GM06990 (cell line): ENCODE data around the gene HS6ST3.

ENCODE experiments used
- DNase-seq: peaks from one replicate; pipeline ENCODE4 v3.0.0-alpha.2; 2011; ENCODE audit not compliant: insufficient read length; ENCODE audit errors: extremely low read depth
- H3K27me3 ChIP-seq: replicated peaks from 2 replicates; pipeline ENCODE4 v1.6.0; 2011; ENCODE audit warnings: low read length; ENCODE audit not compliant: control insufficient read depth, insufficient read depth
- H3K36me3 ChIP-seq: 2 replicates; pipeline ENCODE4 v1.5.1; 2011; ENCODE audit warnings: low read length; ENCODE audit not compliant: control insufficient read depth, insufficient read depth
- H3K4me3 ChIP-seq: replicated peaks from 2 replicates; pipeline ENCODE4 v1.5.1; 2011; ENCODE audit warnings: low read depth, mild to moderate bottlenecking, control low read depth, low read length
- CTCF ChIP-seq: IDR thresholded peaks from 2 replicates; pipeline ENCODE4 v1.5.1; 2011; ENCODE audit warnings: low read length, control low read depth, mild to moderate bottlenecking, inconsistent platforms; ENCODE audit not compliant: insufficient read depth, poor library complexity, severe bottlenecking

Gene HS6ST3

GRCh38 chr13:96391606-96392005 is 301.7 kb downstream of the HS6ST3 start:
- Histone ChIP-seq H3K27me3 (no peaks in the 10 kb centered on the region), H3K4me3 (no peak overlapping the region), H3K36me3 (no peaks in the 10 kb centered on the region)
- TF ChIP-seq CTCF = no peak
- no peak for DNase-seq

GRCh38 chr13:96397807-96398206 is 307.9 kb downstream of the HS6ST3 start:
- Histone ChIP-seq H3K36me3 (no peaks in the 10 kb centered on the region), H3K27me3 (no peaks in the 10 kb centered on the region), H3K4me3 (no peak overlapping the region)
- no peak for DNase-seq
- no peak for TF ChIP-seq CTCF

GRCh38 chr13:96398486-96398885 is 308.6 kb downstream of the HS6ST3 start:
- Histone ChIP-seq H3K36me3 (no peaks in the 10 kb centered on the region), H3K4me3 (no peak overlapping the region), H3K27me3 (no peaks in the 10 kb centered on the region)
- TF ChIP-seq CTCF = no peak
- DNase-seq = no peak

GRCh38 chr13:96403241-96403640 is 313.3 kb downstream of the HS6ST3 start:
- no peaks in the 10 kb centered on the region for H3K36me3 ChIP-seq
- no peak for DNase-seq
- no peak overlapping the region for H3K4me3 ChIP-seq
- TF ChIP-seq CTCF = no peak
- no peaks in the 10 kb centered on the region for H3K27me3 ChIP-seq

GRCh38 chr13:96403651-96404050 is 313.7 kb downstream of the HS6ST3 start:
- H3K27me3 ChIP-seq = no peaks in the 10 kb centered on the region
- H3K36me3 ChIP-seq = no peaks in the 10 kb centered on the region
- no peak for DNase-seq
- no peak overlapping the region for H3K4me3 ChIP-seq
- no peak for TF ChIP-seq CTCF

GRCh38 chr13:96415831-96416385 is 326.0 kb downstream of the HS6ST3 start:
- H3K36me3 ChIP-seq = no peaks in the 10 kb centered on the region
- no peaks in the 10 kb centered on the region for H3K27me3 ChIP-seq
- no peak for DNase-seq
- TF ChIP-seq CTCF = no peak
- H3K4me3 ChIP-seq = no peak overlapping the region
